Body of pancreas (tissue), 4 donors: ENCODE data around the gene FAM47E.

Experiments used
- CTCF ChIP-seq, 7 experiments: fragments of 450-650 bp in 4 of 7; fragments of 200-600 bp in 3 of 7; sonication (generic) in 3 of 7; IDR thresholded peaks; one replicate each; pipeline ENCODE4 v1.5.1; 2016 to 2019; ENCODE audit warnings: antibody characterized with exemption in 7 of 7
- POLR2A ChIP-seq, 3 donors: fragments of 450-650 bp; IDR thresholded peaks; one replicate each; pipeline ENCODE4 v1.6.1; 2016; ENCODE audit warnings: antibody characterized with exemption in 3 of 3, mild to moderate bottlenecking in 2 of 3

- TF ChIP-seq CTCF (IDR thresholded peaks at IDR 0.05) (no peak), POLR2A (IDR thresholded peaks at IDR 0.05) (no peak)
Measured at GRCh38 chr4:76216524-76216923, 35.0 kb upstream of the FAM47E start.
